Fibroblast of lung (primary cell): ENCODE results near the gene RAB3A. TPM values are rescaled to one million over a fixed set of nuclear protein-coding genes. Genes with fewer than 3 reads are reported as not detected.

ENCODE experiments used
- DNase-seq, 2 donors: peaks; one replicate each; pipeline versions ENCODE4 v3.0.0 to v3.0.0-alpha.2; 2010; ENCODE audit warnings: low read depth in 2 of 2
- H2AFZ ChIP-seq: 2 replicates; pipeline ENCODE4 v1.5.1; 2012; ENCODE audit warnings: low read length, control low read depth, inconsistent platforms
- H3K27ac ChIP-seq: 2 replicates; pipeline ENCODE4 v1.5.1; 2011; ENCODE audit warnings: low read length, control low read depth; ENCODE audit not compliant: insufficient read depth
- H3K27me3 ChIP-seq: 2 replicates; pipeline ENCODE4 v1.5.1; 2011; ENCODE audit warnings: mild to moderate bottlenecking, low read length; ENCODE audit not compliant: control insufficient read depth, insufficient read depth
- H3K36me3 ChIP-seq: 2 replicates; pipeline ENCODE4 v1.5.1; 2011; ENCODE audit warnings: low read length; ENCODE audit not compliant: control insufficient read depth, insufficient read depth
- H3K4me1 ChIP-seq: 2 replicates; pipeline ENCODE4 v1.5.1; 2011; ENCODE audit warnings: low read length; ENCODE audit not compliant: control insufficient read depth, insufficient read depth; ENCODE audit errors: extremely low read depth
- H3K4me2 ChIP-seq: 2 replicates; pipeline ENCODE4 v1.5.1; 2011; ENCODE audit warnings: low read length, control low read depth; ENCODE audit not compliant: insufficient read depth; ENCODE audit errors: extremely low read depth
- H3K4me3 ChIP-seq, 4 experiments: fragments of 200-600 bp in 1 of 4; sonication (generic) in 1 of 4; replicated peaks in 1 of 4; 2 replicates each; pipeline ENCODE4 v1.5.1; 2011 to 2016; ENCODE audit warnings: low read length in 4 of 4, low read depth in 3 of 4, mild to moderate bottlenecking in 3 of 4, control low read depth in 2 of 4, inconsistent platforms in 1 of 4, mixed read lengths in 1 of 4; ENCODE audit not compliant: insufficient read depth in 1 of 4; ENCODE audit errors: control extremely low read depth in 1 of 4
- H3K79me2 ChIP-seq: 2 replicates; pipeline ENCODE4 v1.5.1; 2012; ENCODE audit warnings: mild to moderate bottlenecking, low read length, inconsistent platforms; ENCODE audit not compliant: control insufficient read depth, insufficient read depth
- H3K9ac ChIP-seq: 2 replicates; pipeline ENCODE4 v1.5.1; 2011; ENCODE audit warnings: mild to moderate bottlenecking, low read length, control low read depth; ENCODE audit not compliant: insufficient read depth
- H3K9me3 ChIP-seq: 2 replicates; pipeline ENCODE4 v1.5.1; 2012; ENCODE audit warnings: low read depth, low read length; ENCODE audit not compliant: control insufficient read depth, insufficient read depth
- H4K20me1 ChIP-seq: 2 replicates; pipeline ENCODE4 v1.5.1; 2011; ENCODE audit warnings: low read length; ENCODE audit not compliant: control insufficient read depth, insufficient read depth; ENCODE audit errors: extremely low read depth
- EZH2 ChIP-seq: IDR thresholded peaks from 2 replicates; pipeline ENCODE4 v1.5.1; 2012; ENCODE audit warnings: low read length, control low read depth, mild to moderate bottlenecking; ENCODE audit errors: missing control alignments
- polyA plus RNA-seq, 2 donors: library from polyadenylated mRNA; depleted of rRNA in 1 of 2; stranded (reverse) in 1 of 2; unstranded in 1 of 2; fragments of >200 nt; gene quantifications; 2 replicates each; pipeline ENCODE4 v1.2.1, GENCODE V29; 2011 to 2012; ENCODE audit warnings: missing spikeins in 1 of 2
- total RNA-seq: library from RNA; depleted of rRNA; stranded (reverse); fragments of >200 nt; gene quantifications from 2 replicates; pipeline ENCODE4 v1.2.1, GENCODE V29; 2014
- TF ChIP-seq, protein P1 (sequence below), 2 donors: IDR thresholded peaks in 1 of 2; conservative IDR thresholded peaks in 1 of 2; 1 replicate in 1 of 2; 2 replicates in 1 of 2; pipeline ENCODE4 v1.5.1; 2011 to 2012; ENCODE audit warnings: low read length in 2 of 2, control low read depth in 1 of 2, inconsistent platforms in 1 of 2, low read depth in 1 of 2, mild to moderate bottlenecking in 1 of 2

The RAB3A gene
- total and polyA plus RNA-seq, 2 donors (not counting 1 experiment from before 2014, with no cell fraction given), result 2.0 to 3.6 TPM

DNA sequence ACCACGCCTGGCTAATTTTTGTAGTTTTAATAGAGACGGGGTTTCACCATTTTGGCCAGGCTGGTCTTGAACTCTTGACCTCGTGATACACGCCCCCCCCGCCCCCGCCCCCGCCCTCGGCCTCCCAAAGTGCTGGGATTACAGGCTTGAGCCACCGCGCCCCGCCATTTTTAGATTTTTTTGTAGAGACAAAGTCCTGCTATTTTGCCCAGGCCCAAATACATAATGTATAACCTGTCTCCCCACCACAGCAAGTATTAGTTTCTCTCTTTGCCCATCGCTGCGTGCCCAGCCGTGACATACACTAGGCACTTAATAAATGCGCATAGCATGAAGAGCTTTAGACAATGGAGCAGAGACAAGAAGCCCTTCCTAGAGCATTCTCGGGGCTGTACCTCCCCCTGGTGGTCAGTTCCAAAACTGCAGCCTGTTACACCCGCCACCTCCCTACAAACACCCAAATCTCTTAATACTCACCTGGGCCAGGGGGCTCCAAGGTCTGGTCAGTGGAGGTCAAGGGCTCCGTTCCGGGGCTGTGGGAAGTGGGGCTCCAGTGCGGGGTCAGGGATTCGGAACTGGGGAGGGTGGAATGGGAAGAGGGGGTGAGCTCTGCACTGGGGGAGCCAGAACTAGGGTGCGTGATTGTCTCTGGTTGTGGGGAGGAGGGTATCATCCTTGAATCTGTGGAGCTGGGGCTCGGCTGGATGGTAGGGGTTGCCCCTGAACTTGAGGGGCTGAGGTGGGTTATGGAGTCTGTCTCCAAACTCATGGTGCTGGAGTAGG is 47.9 kb upstream of the RAB3A start:
- H3K27ac ChIP-seq, result no peak overlapping the region
- no peak overlapping the region for H3K4me2 ChIP-seq
- no peaks in the 10 kb centered on the region for H3K4me1 ChIP-seq
- no peaks in the 10 kb centered on the region for H4K20me1 ChIP-seq
- no peaks in the 10 kb centered on the region for H3K9me3 ChIP-seq
- no peak overlapping the region for H3K4me3 ChIP-seq
- H3K9ac ChIP-seq, result no peak overlapping the region
- no peaks in the 10 kb centered on the region for H3K79me2 ChIP-seq
- H3K27me3 ChIP-seq, result peaks cover 13% of the 10 kb centered on the region
- no peak for TF ChIP-seq EZH2
- TF ChIP-seq, protein P1, sequence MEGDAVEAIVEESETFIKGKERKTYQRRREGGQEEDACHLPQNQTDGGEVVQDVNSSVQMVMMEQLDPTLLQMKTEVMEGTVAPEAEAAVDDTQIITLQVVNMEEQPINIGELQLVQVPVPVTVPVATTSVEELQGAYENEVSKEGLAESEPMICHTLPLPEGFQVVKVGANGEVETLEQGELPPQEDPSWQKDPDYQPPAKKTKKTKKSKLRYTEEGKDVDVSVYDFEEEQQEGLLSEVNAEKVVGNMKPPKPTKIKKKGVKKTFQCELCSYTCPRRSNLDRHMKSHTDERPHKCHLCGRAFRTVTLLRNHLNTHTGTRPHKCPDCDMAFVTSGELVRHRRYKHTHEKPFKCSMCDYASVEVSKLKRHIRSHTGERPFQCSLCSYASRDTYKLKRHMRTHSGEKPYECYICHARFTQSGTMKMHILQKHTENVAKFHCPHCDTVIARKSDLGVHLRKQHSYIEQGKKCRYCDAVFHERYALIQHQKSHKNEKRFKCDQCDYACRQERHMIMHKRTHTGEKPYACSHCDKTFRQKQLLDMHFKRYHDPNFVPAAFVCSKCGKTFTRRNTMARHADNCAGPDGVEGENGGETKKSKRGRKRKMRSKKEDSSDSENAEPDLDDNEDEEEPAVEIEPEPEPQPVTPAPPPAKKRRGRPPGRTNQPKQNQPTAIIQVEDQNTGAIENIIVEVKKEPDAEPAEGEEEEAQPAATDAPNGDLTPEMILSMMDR (conservative IDR thresholded peaks at IDR 0.05 in 1 of 2, IDR thresholded peaks at IDR 0.05 in 1 of 2; ENCODE audit: low read depth in 1 of 2, low read length in 2 of 2), result peak; percentile 84 to 91
- H2AFZ ChIP-seq, result no peak overlapping the region
- no peaks in the 10 kb centered on the region for H3K36me3 ChIP-seq
- DNase-seq, result peak; percentile 45 to 66

DNA sequence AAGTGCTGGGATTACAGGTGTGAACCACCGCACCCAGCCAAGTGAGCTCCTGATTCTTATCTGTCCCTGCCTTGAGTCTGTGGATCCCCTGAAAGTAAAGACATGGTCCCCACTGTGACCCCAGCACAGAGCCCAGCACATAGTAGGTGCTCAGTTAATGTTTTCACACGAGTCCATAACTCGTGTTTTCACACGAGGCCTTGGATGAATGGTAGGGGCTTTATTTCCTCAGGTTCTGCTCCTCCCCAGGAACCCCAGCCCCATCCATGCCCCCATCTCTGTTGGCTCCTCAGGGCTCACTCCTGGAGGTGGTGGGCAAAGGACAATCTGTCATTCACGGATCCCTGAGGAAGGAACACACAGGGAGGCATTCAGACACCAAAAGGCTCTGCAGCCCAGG is 46.0 kb upstream of the RAB3A start:
- no peaks in the 10 kb centered on the region for H3K4me1 ChIP-seq

DNA sequence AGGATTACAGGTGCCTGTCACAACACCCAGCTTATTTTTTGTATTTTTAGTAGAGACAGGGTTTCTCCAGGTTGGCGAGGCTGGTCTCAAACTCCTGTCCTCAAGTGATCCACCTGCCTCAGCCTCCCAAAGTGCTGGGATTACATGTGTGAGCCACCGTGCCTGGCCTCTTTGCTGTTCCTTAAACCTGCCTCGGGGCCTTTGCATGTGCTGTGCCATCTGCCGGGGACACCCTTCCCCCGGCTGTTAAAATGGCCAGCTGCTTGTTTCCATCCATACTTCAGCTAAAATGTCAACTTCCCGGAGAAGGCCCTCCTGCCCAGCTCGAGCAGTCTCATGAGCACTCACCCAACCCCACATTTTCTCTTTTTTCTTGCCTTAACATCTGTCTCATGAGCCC is 41.5 kb upstream of the RAB3A start:
- H4K20me1 ChIP-seq, result no peaks in the 10 kb centered on the region
- no peak overlapping the region for H2AFZ ChIP-seq
- no peak overlapping the region for H3K27ac ChIP-seq
- no peaks in the 10 kb centered on the region for H3K79me2 ChIP-seq
- H3K4me1 ChIP-seq, result no peaks in the 10 kb centered on the region
- no peak for DNase-seq
- no peaks in the 10 kb centered on the region for H3K36me3 ChIP-seq
- H3K4me3 ChIP-seq, result no peak overlapping the region
- H3K9me3 ChIP-seq, result no peaks in the 10 kb centered on the region
- no peak overlapping the region for H3K4me2 ChIP-seq
- no peak for TF ChIP-seq EZH2
- TF ChIP-seq, protein P1 (conservative IDR thresholded peaks at IDR 0.05 in 1 of 2, IDR thresholded peaks at IDR 0.05 in 1 of 2; ENCODE audit: low read depth in 1 of 2, low read length in 2 of 2), result no peak
- no peak overlapping the region for H3K9ac ChIP-seq
- H3K27me3 ChIP-seq, result no peaks in the 10 kb centered on the region

More for the DNA sequence above, 46.0 kb upstream of the RAB3A start:
- H3K79me2 ChIP-seq, result no peaks in the 10 kb centered on the region
- H3K9ac ChIP-seq, result no peak overlapping the region
- no peak overlapping the region for H3K27ac ChIP-seq
- no peaks in the 10 kb centered on the region for H4K20me1 ChIP-seq
- no peaks in the 10 kb centered on the region for H3K9me3 ChIP-seq
- no peak for DNase-seq
- H3K4me3 ChIP-seq, result no peak overlapping the region
- H3K27me3 ChIP-seq, result peaks cover 6% of the 10 kb centered on the region
- no peak overlapping the region for H2AFZ ChIP-seq
- H3K36me3 ChIP-seq, result no peaks in the 10 kb centered on the region
- no peak for TF ChIP-seq EZH2
- TF ChIP-seq, protein P1 (conservative IDR thresholded peaks at IDR 0.05 in 1 of 2, IDR thresholded peaks at IDR 0.05 in 1 of 2; ENCODE audit: low read depth in 1 of 2, low read length in 2 of 2), result no peak
- H3K4me2 ChIP-seq, result no peak overlapping the region
